Keratinocyte (primary cell): ENCODE data around the gene GTPBP6.
"Not testable (repeated sequence)": the region's sequence is repeated elsewhere in the genome, so short reads cannot be mapped to it uniquely, and the experiment has no call there.

ENCODE experiments used
- EZH2 ChIP-seq: IDR thresholded peaks from one replicate; pipeline ENCODE4 v1.6.1; 2012; ENCODE audit warnings: inconsistent platforms, mild to moderate bottlenecking, low read length, moderate library complexity
- TF ChIP-seq, protein P1 (sequence below), 3 experiments: IDR thresholded peaks in 1 of 3; conservative IDR thresholded peaks in 1 of 3; optimal IDR thresholded peaks in 1 of 3; 2 replicates in 2 of 3; 3 replicates in 1 of 3; pipeline versions ENCODE3 to v1.5.1; 2011; ENCODE audit warnings: low read length in 3 of 3, mild to moderate bottlenecking in 3 of 3, moderate library complexity in 2 of 3, control low read depth in 1 of 3, inconsistent platforms in 1 of 3; ENCODE audit not compliant: insufficient read depth in 2 of 3; ENCODE audit errors: extremely low read depth in 1 of 3

GRCh38 chrX:257054-257453, 61.5 kb downstream of the GTPBP6 start:
- TF ChIP-seq, protein P1, sequence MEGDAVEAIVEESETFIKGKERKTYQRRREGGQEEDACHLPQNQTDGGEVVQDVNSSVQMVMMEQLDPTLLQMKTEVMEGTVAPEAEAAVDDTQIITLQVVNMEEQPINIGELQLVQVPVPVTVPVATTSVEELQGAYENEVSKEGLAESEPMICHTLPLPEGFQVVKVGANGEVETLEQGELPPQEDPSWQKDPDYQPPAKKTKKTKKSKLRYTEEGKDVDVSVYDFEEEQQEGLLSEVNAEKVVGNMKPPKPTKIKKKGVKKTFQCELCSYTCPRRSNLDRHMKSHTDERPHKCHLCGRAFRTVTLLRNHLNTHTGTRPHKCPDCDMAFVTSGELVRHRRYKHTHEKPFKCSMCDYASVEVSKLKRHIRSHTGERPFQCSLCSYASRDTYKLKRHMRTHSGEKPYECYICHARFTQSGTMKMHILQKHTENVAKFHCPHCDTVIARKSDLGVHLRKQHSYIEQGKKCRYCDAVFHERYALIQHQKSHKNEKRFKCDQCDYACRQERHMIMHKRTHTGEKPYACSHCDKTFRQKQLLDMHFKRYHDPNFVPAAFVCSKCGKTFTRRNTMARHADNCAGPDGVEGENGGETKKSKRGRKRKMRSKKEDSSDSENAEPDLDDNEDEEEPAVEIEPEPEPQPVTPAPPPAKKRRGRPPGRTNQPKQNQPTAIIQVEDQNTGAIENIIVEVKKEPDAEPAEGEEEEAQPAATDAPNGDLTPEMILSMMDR (optimal IDR thresholded peaks at IDR 0.05 in 1 of 3, IDR thresholded peaks at IDR 0.05 in 1 of 3, conservative IDR thresholded peaks at IDR 0.05 in 1 of 3; ENCODE audit: extremely low read depth in 1 of 3, insufficient read depth in 2 of 3, low read length in 3 of 3) = not testable (repeated sequence)
- TF ChIP-seq EZH2 = not testable (repeated sequence)
